ENCODE measurements around the gene STAP2.
"Not testable (repeated sequence)": the region's sequence is repeated elsewhere in the genome, so short reads cannot be mapped to it uniquely, and the experiment has no call there.

STAP2 gene

DNA sequence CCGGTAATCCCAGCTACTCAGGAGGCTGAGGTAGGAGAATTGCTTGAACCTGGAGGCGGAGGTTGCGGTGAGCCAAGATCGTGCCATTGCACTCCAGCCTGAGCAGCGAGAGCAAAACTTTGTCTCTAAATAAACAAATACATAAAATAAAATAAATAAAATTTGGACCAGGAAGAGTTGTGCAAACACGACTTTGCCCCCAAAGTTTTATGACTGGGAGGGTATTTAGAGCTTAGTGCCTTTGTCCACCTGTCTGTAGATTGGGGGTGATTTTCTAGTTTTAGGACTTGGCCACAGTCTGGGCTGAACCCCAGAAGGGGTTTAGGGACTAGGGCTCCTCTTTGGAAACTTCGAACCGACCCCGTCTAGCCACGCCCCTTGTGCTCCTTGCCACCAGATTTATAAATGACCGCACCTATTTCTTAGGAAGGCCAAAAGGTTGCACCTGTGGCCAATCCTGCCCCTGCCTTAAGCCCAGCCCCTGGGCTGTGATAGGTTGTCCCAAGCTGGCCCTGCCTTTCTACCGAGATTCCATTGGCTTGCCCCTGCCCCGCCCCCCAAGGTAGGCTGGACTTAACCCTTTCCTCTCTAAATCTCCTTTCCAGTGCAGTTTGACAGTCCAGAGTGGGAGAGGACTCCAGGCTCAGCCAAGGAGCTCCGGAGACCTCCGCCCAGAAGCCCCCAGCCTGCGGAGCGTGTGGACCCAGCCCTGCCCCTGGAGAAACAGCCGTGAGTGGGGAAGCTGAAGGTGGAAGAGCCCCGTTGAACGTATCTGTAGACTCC is 54.3 kb downstream of the STAP2 start:
- no peak for DNase-seq (ENCODE audit: low read depth in 2 of 2)
- H3K4me3 ChIP-seq (replicated peaks in 1 of 2; ENCODE audit: low read depth in 2 of 2, low read length in 2 of 2), result no peak overlapping the region
- TF ChIP-seq, protein P1, sequence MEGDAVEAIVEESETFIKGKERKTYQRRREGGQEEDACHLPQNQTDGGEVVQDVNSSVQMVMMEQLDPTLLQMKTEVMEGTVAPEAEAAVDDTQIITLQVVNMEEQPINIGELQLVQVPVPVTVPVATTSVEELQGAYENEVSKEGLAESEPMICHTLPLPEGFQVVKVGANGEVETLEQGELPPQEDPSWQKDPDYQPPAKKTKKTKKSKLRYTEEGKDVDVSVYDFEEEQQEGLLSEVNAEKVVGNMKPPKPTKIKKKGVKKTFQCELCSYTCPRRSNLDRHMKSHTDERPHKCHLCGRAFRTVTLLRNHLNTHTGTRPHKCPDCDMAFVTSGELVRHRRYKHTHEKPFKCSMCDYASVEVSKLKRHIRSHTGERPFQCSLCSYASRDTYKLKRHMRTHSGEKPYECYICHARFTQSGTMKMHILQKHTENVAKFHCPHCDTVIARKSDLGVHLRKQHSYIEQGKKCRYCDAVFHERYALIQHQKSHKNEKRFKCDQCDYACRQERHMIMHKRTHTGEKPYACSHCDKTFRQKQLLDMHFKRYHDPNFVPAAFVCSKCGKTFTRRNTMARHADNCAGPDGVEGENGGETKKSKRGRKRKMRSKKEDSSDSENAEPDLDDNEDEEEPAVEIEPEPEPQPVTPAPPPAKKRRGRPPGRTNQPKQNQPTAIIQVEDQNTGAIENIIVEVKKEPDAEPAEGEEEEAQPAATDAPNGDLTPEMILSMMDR (IDR thresholded peaks at IDR 0.05; ENCODE audit: low read depth, low read length), result no peak

DNA sequence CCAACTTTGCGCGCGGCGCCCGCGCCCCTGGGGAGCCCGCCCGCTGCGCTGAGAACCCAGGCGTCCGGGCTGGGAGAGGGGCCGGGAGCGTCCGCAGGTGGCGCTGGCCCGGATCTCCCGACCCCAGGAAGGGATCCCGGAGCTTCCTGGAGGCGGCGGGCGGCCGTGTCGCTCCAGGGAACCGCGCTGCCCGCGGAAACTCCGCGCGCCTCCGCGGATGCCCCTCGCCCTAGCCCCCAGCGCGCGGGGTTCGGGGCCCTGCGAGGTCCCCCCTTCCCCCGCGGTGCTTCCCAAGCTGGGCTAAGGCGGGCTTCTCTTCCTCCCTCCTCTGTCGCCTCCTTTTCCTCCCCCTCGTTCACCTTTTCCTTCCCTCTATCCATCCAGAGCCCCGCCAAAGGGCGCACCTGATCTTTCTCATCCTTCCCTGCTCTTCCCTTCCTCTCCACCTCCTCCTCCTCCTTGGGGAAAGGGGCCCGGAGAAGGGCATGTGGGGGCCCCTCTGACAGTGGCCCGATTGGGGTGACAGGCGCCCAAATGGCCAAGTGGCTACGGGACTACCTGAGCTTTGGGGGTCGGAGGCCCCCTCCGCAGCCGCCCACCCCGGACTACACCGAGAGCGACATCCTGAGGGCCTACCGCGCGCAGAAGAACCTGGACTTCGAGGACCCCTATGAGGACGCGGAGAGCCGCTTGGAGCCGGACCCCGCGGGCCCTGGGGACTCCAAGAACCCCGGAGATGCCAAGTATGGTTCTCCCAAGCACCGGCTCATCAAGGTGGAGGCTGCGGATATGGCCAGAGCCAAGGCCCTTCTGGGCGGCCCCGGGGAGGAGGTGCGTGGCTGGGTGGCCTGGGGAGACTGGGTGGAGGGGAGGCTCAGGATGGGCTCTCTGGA is 58.9 kb downstream of the STAP2 start:
- DNase-seq (ENCODE audit: low read depth in 2 of 2), result no peak
- TF ChIP-seq, protein P1 (IDR thresholded peaks at IDR 0.05; ENCODE audit: low read depth, low read length), result no peak
- H3K4me3 ChIP-seq (replicated peaks in 1 of 2; ENCODE audit: low read depth in 2 of 2, low read length in 2 of 2), result no peak overlapping the region

DNA sequence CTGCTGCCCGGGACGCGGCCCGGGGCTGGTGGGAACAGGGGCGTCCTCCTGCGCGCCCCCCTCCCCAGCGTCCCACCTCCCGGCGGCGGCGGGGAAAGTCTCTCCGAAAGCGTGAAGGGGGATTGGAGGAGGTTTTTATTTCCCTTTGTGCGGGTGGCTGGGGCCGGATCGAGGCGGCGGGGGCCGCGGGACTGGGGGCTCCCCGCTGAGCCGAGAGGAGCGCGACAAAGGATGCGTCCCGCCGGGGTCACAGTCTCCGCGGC is 59.4 kb downstream of the STAP2 start:
- TF ChIP-seq, protein P1 (IDR thresholded peaks at IDR 0.05; ENCODE audit: low read depth, low read length), result no peak
- DNase-seq (ENCODE audit: low read depth in 2 of 2), result no peak
- H3K4me3 ChIP-seq (replicated peaks in 1 of 2; ENCODE audit: low read depth in 2 of 2, low read length in 2 of 2), result no peak overlapping the region

DNA sequence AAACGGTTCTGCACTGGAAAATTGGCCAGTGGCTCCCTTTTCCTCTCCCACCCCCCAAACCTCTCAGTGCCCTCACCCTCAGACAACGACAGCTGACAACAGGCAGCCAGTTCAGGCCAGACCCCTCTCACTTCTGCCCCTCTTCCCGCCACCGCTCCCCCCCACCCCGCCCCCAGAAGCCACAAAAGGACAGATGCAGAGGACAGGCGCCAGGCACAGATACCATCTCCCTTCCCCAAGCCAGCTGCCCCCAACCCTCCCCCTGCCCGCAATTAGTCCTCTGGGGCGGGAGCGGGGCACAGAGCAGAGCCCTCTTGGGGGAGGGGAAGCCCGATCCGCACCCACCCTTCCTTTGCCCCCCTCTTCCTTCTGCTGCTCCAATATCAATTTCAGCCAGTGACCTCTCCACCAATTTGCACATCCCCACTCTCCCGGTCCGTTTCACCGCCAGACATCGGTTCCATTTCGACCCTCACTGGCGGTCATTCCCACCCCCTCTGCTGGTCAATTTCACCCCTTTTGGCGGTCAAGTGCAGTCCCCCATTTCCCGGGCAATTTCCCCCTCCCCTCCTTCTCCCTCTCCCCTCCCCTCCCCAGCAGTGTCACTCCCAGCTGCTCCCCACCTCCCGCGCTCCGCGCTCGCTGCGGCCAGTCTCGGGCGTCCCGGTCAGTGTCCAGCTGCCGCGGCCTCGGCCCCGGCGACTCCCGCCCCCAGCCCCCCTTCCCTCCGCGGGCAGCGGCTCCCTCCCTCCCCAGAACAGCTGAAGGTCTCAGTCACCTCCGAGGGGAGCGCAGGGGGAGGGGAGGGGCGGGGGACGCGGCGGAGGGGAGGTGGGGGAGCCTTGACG is 60.0 kb downstream of the STAP2 start, which contains the start of gene SHD:
TSS of gene SHD (plus strand) at position 848 of the 848 bp plus-strand sequence. CDS start 798 bp downstream, outside the sequence.
- no peak within 1 kb of the TSS for H3K4me3 ChIP-seq (replicated peaks in 1 of 2; ENCODE audit: low read depth in 2 of 2, low read length in 2 of 2)
- no peak for DNase-seq (ENCODE audit: low read depth in 2 of 2)
- TF ChIP-seq, protein P1 (IDR thresholded peaks at IDR 0.05; ENCODE audit: low read depth, low read length), result no peak

DNA sequence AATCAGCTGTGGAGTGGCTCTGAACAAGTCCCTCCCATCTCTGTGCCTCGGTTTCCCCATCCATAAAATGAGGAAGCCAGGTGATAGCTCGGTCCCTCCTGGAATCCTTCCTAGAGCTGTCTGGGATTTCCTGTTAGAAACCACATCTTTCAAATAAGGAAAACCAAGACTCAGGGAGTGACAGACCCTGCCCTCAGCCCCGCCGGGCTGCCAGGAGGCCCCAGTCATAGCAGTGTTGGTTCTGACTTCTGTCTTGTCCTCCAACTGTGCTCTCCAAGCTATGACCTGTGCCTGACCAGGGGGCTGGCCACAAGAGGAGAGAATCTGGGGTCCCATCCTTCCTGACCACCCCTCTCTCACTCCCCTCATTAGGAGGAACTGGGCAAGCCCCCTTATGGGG is 60.6 kb downstream of the STAP2 start:
- DNase-seq (ENCODE audit: low read depth in 2 of 2), result no peak
- H3K4me3 ChIP-seq (replicated peaks in 1 of 2; ENCODE audit: low read depth in 2 of 2, low read length in 2 of 2), result no peak overlapping the region
- TF ChIP-seq, protein P1 (IDR thresholded peaks at IDR 0.05; ENCODE audit: low read depth, low read length), result no peak

DNA sequence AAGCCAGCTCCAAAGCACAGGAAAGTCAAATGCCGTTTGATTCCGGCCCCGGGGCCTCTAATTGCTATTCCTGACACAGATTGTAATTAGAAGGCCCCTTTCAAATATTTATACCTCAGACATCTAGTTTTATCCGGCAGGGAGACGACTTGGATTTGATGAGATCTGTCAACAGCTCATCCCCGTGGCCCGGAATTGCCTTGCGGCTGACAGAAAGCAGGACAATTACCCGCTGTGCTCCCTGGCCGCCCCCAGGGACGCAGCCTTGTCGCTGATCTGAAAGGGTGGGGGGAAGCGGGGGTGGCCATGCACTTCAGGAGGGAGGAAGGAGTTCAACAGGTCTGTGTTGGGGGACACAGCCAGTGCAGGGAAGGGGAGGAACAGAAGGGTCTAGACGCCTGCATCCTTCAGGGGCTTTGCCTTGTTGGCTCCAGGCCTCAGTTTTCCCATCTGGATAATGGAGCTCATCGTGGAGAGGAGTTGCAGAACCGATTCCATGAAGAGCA is 61.4 kb downstream of the STAP2 start:
- no peak overlapping the region for H3K4me3 ChIP-seq (replicated peaks in 1 of 2; ENCODE audit: low read depth in 2 of 2, low read length in 2 of 2)
- TF ChIP-seq, protein P1 (IDR thresholded peaks at IDR 0.05; ENCODE audit: low read depth, low read length), result no peak
- DNase-seq (ENCODE audit: low read depth in 2 of 2), result no peak

DNA sequence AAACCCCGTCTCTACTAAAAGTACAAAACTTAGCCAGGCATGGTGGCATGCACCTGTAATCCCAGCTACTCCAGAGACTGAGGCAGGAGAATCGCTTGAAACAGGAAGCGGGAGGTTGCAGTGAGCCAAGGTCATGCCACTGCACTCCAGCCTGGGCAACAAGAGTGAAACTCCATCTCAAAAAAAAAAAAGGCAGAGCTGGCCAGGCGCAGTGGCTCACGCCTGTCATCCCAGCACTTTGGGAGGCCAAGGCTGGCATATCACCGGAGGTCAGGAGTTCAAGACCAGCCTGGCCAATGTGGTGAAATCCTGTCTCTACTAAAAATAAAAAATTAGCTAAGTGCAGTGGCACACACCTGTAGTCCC is 64.3 kb downstream of the STAP2 start:
- H3K4me3 ChIP-seq (replicated peaks in 1 of 2; ENCODE audit: low read depth in 2 of 2, low read length in 2 of 2); DNase-seq (ENCODE audit: low read depth in 2 of 2): not testable (repeated sequence)
